Astrocyte (in vitro differentiated cells and primary cell): ENCODE data around the gene TFE3.

ENCODE experiments used
- CTCF ChIP-seq: IDR thresholded peaks from 2 replicates; pipeline ENCODE4 v1.5.1; 2011; ENCODE audit warnings: low read depth, mild to moderate bottlenecking, inconsistent platforms, low read length, moderate library complexity; ENCODE audit not compliant: insufficient read depth
- EZH2 ChIP-seq: IDR thresholded peaks from 2 replicates; pipeline ENCODE4 v1.6.1; 2012; ENCODE audit warnings: mild to moderate bottlenecking, low read length, inconsistent platforms; ENCODE audit not compliant: insufficient read depth

- TF ChIP-seq CTCF (no peak), EZH2 (no peak)
Observed at GRCh38 chrX:49075347-49075746, 32.2 kb upstream of the TFE3 start.
